OCI-LY1 (cell line): ENCODE results near the gene CDRT4.

Experiments
- EZH2 ChIP-seq: fragments of 200-600 bp; sonication (generic), shearing (Covaris generic); IDR thresholded peaks from 2 replicates; pipeline ENCODE4 v1.8.0; 2017; ENCODE audit warnings: borderline replicate concordance, mixed run types, mild to moderate bottlenecking, antibody characterized with exemption, low read length, moderate library complexity, mixed read lengths
- TF ChIP-seq, protein P1 (sequence below): fragments of 200-600 bp; sonication (generic), shearing (Covaris generic); IDR thresholded peaks from 2 replicates; pipeline ENCODE4 v1.5.1; 2017; ENCODE audit warnings: mild to moderate bottlenecking, antibody characterized with exemption, low read length, moderate library complexity, mixed read lengths

DNA sequence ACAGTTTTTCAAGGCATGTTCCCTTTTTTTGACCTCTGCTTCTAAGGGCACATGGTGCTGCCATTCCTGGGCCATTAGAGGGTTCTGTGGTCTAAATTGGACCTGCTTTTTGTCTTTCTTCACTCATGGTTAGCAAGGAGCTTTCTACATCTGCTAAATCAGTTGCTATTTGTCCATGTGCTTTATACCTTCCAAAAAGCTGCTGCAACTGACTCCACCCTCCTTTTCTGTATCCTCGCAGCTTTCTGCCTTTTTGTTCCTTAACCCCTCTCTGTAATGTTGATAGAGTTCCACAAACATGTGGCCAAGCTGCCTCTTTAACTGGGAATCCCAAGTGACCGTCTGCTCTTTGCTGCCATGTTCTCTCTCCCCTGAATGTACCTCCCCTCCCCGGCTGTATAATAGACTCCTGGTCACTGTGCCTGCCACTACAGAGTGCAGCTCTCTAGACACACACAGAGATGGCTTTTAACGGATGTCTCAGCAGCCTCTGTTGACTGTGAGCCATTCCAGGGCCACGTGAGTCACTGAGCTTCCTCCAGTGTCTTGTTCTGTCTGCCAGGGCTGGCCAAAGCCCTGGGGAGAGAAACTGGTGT is 68.6 kb downstream of the CDRT4 start:
- TF ChIP-seq, protein P1, sequence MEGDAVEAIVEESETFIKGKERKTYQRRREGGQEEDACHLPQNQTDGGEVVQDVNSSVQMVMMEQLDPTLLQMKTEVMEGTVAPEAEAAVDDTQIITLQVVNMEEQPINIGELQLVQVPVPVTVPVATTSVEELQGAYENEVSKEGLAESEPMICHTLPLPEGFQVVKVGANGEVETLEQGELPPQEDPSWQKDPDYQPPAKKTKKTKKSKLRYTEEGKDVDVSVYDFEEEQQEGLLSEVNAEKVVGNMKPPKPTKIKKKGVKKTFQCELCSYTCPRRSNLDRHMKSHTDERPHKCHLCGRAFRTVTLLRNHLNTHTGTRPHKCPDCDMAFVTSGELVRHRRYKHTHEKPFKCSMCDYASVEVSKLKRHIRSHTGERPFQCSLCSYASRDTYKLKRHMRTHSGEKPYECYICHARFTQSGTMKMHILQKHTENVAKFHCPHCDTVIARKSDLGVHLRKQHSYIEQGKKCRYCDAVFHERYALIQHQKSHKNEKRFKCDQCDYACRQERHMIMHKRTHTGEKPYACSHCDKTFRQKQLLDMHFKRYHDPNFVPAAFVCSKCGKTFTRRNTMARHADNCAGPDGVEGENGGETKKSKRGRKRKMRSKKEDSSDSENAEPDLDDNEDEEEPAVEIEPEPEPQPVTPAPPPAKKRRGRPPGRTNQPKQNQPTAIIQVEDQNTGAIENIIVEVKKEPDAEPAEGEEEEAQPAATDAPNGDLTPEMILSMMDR = no peak
- no peak for TF ChIP-seq EZH2
